Ovary (tissue), 3 donors: ENCODE results near the gene PCGF2.

Experiments used
- EP300 ChIP-seq: sonication (generic); formaldehyde crosslinking; IDR thresholded peaks from one replicate; pipeline ENCODE4 v1.6.1; 2017; ENCODE audit warnings: antibody characterized with exemption
- TF ChIP-seq, protein P1 (sequence below), 3 donors: fragments of 450-650 bp in 2 of 3; fragments of 200-600 bp in 1 of 3; IDR thresholded peaks; one replicate each; pipeline versions ENCODE4 v1.5.1 to v1.8.0; 2016 to 2022; ENCODE audit warnings: antibody characterized with exemption in 3 of 3, mild to moderate bottlenecking in 1 of 3
- donor health status: DM: no; HTN: no; CAD: no.

DNA sequence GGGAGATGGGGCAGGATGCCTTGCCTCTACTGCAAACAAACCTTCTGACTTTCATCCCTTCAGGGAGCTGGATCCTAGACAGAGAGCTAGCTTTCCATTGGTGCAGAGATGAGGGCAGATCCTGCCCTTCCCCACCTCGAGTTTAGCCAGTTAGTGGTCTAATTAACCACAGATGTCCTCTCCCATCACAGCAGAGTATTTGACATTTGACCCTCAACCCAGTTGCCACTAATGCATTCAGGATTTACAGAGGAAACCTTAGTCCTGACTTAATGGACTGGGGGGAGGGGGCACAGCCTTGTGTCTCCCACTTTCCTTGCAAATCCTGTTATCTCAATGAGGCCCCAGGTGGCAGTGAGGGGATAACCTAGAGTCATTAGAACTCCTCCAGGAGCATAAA, 41.0 kb upstream of the PCGF2 start:
- TF ChIP-seq, protein P1, sequence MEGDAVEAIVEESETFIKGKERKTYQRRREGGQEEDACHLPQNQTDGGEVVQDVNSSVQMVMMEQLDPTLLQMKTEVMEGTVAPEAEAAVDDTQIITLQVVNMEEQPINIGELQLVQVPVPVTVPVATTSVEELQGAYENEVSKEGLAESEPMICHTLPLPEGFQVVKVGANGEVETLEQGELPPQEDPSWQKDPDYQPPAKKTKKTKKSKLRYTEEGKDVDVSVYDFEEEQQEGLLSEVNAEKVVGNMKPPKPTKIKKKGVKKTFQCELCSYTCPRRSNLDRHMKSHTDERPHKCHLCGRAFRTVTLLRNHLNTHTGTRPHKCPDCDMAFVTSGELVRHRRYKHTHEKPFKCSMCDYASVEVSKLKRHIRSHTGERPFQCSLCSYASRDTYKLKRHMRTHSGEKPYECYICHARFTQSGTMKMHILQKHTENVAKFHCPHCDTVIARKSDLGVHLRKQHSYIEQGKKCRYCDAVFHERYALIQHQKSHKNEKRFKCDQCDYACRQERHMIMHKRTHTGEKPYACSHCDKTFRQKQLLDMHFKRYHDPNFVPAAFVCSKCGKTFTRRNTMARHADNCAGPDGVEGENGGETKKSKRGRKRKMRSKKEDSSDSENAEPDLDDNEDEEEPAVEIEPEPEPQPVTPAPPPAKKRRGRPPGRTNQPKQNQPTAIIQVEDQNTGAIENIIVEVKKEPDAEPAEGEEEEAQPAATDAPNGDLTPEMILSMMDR (IDR thresholded peaks at IDR 0.05) = no peak
- no peak for TF ChIP-seq EP300
